Spinal cord (tissue), 10 donors: ENCODE data around the gene GTF2F2. TPM values are rescaled to one million over a fixed set of nuclear protein-coding genes. Genes with fewer than 3 reads are reported as not detected.
A peak's percentile ranks its signal among the peaks of the same experiment; 100 is the strongest.

Experiments
- DNase-seq, 6 donors: peaks; one replicate each; pipeline versions ENCODE4 v3.0.0 to v3.0.0-alpha.2; 2013 to 2015; ENCODE audit warnings: low spot score in 6 of 6, low read depth in 4 of 6
- H3K27ac ChIP-seq: one replicate; pipeline ENCODE4 v1.5.1; 2013; ENCODE audit warnings: low read depth, low read length, control low read depth
- H3K27me3 ChIP-seq: one replicate; pipeline ENCODE4 v1.6.1; 2013; ENCODE audit warnings: low read length; ENCODE audit not compliant: control insufficient read depth, insufficient read depth
- H3K36me3 ChIP-seq: one replicate; pipeline ENCODE4 v1.6.1; 2013; ENCODE audit warnings: low read length; ENCODE audit not compliant: control insufficient read depth, insufficient read depth
- H3K4me1 ChIP-seq: one replicate; pipeline ENCODE4 v1.6.1; 2013; ENCODE audit warnings: low read length; ENCODE audit not compliant: control insufficient read depth, insufficient read depth
- H3K4me3 ChIP-seq: one replicate; pipeline ENCODE4 v1.5.1; 2013; ENCODE audit warnings: low read depth, low read length, control low read depth
- H3K9me3 ChIP-seq: one replicate; pipeline ENCODE4 v1.6.1; 2013; ENCODE audit warnings: low read length; ENCODE audit not compliant: control insufficient read depth, insufficient read depth
- WGBS: methylation state at CpG from one replicate; pipeline ENCODE4 v1.1.5; 2013; ENCODE audit warnings: missing lambda C conversion rate; ENCODE audit not compliant: insufficient coverage; 5-methylcytosine and 5-hydroxymethylcytosine counted together
- polyA plus RNA-seq, 2 donors: library from polyadenylated mRNA; unstranded; fragments of 120-200 nt; gene quantifications; one replicate each; pipeline ENCODE4 v1.2.1, GENCODE V29; 2013; ENCODE audit not compliant: insufficient read length in 2 of 2
- total RNA-seq, 2 donors: library from RNA; depleted of rRNA in 1 of 2; stranded (reverse); fragments of 120-200 nt in 1 of 2; fragments of >200 nt in 1 of 2; gene quantifications; one replicate each; pipeline versions ENCODE4 v1.2.3 to v1.2.4, GENCODE V29; 2013 to 2014
- donor health status: healthy.

Gene GTF2F2
- total and polyA plus RNA-seq, 4 donors = 24.7 to 34.1 (median 28.7) TPM

DNA sequence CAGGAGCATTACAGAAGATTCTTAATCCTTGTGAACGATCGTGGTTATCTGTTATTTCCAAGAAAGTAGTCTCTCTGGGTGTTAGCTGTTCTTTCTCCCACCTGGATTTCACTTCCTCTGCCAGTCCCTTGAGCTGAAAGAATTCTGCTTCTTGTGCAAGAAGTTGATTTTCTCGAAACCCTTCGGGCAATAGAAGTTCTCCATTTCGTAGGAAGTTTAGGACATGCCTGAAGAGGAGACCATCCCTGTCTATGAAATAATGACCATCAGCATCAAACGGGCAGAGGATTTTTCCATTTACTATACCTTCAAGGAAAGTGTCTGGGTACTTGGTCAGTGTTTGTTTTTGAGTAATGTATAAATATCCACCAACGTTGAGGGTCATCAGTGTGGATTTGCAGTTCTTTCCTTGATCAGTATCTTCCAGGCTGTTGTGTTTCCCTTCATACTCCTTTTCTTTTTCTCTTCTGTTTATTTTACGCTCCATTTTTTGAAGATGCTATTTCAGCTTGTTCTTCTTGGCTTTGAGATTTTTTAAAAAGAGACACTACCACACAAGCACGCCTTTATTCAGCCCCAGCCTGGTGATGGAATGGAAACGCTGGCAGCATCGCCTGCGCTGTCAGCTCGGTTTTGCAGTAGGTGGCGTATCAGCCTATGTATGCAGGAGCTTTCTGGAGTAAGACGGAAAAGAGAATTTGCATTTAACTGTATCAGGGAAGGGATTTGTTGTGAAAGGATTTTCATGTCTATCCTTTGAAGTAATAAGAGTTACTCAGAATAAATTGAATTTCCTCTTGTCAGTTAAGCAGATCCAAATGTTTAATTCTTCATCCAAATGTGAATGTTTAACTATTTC, 74.0 kb downstream of the GTF2F2 start:
- 15% methylated on average over 5 of the region's 15 CpGs for WGBS
- H3K27me3 ChIP-seq = no peaks in the 10 kb centered on the region
- DNase-seq = peak in 5 of 6 donors; percentile 40 to 92 (median 56)
- no peaks in the 10 kb centered on the region for H3K4me1 ChIP-seq
- H3K4me3 ChIP-seq = no peak overlapping the region
- no peaks in the 10 kb centered on the region for H3K9me3 ChIP-seq
- no peaks in the 10 kb centered on the region for H3K36me3 ChIP-seq
- H3K27ac ChIP-seq = no peak overlapping the region

DNA sequence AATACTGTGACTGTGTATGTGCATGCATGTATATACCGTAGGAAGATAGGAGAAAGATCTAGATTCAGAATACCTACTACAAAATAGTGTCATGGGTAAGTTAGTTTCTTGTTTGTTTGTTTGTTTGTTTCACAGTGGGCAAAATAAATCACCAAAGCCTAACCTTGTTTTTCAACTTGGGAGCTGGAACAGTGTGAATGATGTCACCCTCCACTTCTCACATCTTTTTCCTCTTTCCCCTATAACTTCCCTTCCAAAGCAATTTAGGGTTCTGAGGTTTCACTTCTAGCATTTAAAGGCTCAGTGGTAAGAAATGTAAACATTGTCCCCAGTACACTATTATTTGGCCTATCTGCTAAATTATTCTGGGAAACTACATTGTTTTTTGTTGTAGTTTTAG, 75.1 kb downstream of the GTF2F2 start:
- H3K4me3 ChIP-seq = no peak overlapping the region

DNA sequence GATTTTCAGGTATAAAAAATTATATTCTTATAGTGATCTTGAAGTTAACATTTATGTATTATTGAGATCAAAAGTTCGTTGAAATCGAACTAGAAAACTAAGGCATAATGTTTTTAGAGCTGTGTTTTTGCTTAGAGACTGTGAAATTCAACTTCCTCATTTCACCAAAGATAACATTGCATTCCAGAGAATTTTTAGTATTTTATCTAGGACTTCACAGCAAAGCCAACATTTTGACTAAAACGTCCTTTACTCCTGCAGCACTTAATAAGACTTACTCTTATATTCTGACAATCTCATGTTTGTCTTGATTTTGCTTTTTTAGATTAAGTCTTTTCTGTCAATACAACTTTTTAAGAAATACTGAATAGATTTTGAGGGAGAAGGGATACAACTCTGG, 75.8 kb downstream of the GTF2F2 start:
- Histone ChIP-seq H3K36me3 (no peaks in the 10 kb centered on the region), H3K9me3 (no peaks in the 10 kb centered on the region), H3K4me3 (no peak overlapping the region), H3K27ac (no peak overlapping the region), H3K27me3 (no peaks in the 10 kb centered on the region), H3K4me1 (no peaks in the 10 kb centered on the region)
- WGBS = no CpG with 5 or more reads among the region's 3 CpGs
- DNase-seq = no peak

More for the DNA sequence above, 75.1 kb downstream of the GTF2F2 start:
- H3K27ac ChIP-seq = no peak overlapping the region
- no peaks in the 10 kb centered on the region for H3K27me3 ChIP-seq
- no peaks in the 10 kb centered on the region for H3K36me3 ChIP-seq
- H3K4me1 ChIP-seq = no peaks in the 10 kb centered on the region
- H3K9me3 ChIP-seq = no peaks in the 10 kb centered on the region
- DNase-seq = no peak
- no CpG with 5 or more reads among the region's 1 CpG for WGBS

DNA sequence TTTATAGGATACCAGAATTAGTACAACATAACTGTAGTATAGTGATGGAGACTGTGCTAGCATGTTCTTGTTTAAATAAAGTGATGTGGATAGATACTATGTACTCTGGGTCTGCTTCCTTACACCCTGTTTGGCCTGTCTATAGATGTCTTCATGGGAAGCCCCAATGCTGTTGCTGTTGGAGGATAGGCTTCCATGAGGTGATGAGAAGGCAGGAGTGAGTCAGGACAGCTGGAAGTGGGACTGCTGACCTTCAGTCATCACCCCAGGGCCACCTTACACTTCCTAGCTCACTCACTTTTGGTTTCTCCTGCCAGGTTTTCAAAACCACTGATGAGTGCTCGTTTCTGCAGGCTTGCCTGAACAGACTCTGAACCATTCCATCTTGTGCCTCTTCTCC, 76.3 kb downstream of the GTF2F2 start:
- Histone ChIP-seq H3K27ac (no peak overlapping the region), H3K4me1 (no peaks in the 10 kb centered on the region), H3K36me3 (no peaks in the 10 kb centered on the region), H3K4me3 (no peak overlapping the region), H3K27me3 (no peaks in the 10 kb centered on the region), H3K9me3 (no peaks in the 10 kb centered on the region)
- no peak for DNase-seq
- 63% methylated on average over 1 of the region's 1 CpG for WGBS

DNA sequence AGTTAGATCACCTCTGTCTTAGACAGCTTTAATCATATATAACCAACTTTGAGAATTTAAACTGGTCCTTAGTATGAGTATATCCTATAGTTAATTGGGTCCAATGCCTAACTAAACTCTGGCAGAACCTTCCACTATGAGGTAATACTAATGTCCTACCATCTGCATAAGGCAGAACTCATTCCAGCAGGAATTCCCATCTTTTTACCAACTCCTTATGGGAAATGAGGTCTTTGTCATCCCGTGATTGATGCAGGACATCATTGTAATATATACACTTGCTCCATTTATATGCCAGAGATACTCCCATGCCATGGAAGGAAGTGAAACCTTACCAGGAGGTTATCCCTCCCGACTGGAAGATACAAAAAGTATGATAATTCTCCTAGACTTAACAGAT, 77.7 kb downstream of the GTF2F2 start:
- no CpG with 5 or more reads among the region's 2 CpGs for WGBS
- no peaks in the 10 kb centered on the region for H3K9me3 ChIP-seq
- H3K36me3 ChIP-seq = no peaks in the 10 kb centered on the region
- no peak overlapping the region for H3K27ac ChIP-seq
- no peaks in the 10 kb centered on the region for H3K27me3 ChIP-seq
- no peak overlapping the region for H3K4me3 ChIP-seq
- DNase-seq = no peak
- H3K4me1 ChIP-seq = no peaks in the 10 kb centered on the region

DNA sequence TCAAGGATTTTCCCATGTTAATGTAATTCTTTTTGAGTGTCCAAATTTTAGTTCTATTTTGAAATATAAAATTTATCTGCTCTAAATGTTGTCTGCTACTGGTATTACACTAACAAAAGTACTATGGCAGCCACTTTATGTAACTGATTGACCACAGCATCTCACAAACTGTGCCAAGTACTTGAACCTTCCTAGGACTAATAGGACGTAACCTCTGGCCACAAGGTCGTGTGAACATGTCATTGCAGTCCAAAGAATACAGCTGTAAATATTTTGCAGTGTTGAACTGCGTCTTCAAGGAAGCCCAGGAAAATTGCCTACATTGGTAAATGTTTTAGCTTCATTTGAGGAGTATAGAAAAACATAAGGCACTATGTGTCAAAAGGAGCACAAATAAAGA, 78.6 kb downstream of the GTF2F2 start:
- H3K9me3 ChIP-seq = no peaks in the 10 kb centered on the region
- no peaks in the 10 kb centered on the region for H3K4me1 ChIP-seq
- no peak overlapping the region for H3K4me3 ChIP-seq
- H3K27ac ChIP-seq = no peak overlapping the region
- DNase-seq = no peak
- H3K27me3 ChIP-seq = no peaks in the 10 kb centered on the region
- no peaks in the 10 kb centered on the region for H3K36me3 ChIP-seq
- 76% methylated on average over 2 of the region's 3 CpGs for WGBS

DNA sequence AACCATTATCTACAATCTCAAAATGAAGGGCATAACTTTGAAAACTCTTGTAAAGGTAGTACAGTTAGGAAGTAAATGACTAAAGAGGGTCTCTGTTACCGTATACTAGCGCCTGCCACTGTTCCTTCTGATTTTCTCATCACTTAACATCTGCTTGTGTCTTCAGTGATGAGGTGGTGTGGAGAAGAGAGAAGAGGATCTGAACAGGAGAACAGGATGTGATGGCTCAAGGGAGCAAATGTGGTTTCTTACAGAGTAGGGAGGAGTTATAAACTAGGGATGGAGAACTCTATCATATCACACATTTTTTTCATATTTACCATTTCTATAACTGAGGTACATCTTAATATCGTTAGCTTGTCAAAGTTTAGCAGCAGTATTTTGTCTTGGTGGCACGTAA, 79.4 kb downstream of the GTF2F2 start:
- Histone ChIP-seq H3K9me3 (no peaks in the 10 kb centered on the region), H3K4me1 (no peaks in the 10 kb centered on the region), H3K27me3 (no peaks in the 10 kb centered on the region), H3K36me3 (no peaks in the 10 kb centered on the region), H3K4me3 (no peak overlapping the region), H3K27ac (no peak overlapping the region)
- WGBS = no CpG with 5 or more reads among the region's 4 CpGs
- no peak for DNase-seq

DNA sequence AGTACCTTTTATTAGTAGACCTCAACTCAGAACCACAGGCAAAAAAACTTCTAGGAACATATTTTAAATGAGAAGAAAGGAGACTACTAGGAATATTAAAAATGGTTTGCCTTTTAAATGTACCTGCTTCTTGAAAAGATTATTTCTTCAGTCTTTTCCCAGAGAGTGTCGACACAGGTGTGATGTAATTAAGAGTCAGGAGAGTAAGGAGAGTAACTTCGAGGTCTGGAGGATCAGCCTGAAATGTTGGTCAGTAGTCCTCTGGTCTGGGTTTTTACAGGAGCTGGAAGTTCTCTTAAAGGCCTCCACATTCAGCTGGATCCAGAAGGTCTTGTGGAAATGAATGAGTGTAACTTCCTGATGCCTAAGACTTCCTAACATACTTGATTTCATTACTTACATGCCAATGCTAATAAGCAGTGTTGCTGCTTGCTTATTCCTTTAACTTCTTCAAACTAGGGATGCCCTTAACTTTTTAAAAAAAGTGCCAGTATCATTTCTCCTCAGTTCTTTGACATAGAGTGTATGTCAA, 80.5 kb downstream of the GTF2F2 start, which contains the start of gene KCTD4:
KCTD4 (minus strand) TSS at position 345 of the 532 bp plus-strand sequence. CDS start 6,478 bp downstream, outside the sequence.
- no peaks in the 10 kb centered on the region for H3K9me3 ChIP-seq
- H3K36me3 ChIP-seq = no peaks in the 10 kb centered on the region
- no peak within 1 kb of the TSS for H3K27ac ChIP-seq
- no peak within 1 kb of the TSS for H3K4me3 ChIP-seq
- DNase-seq = no peak
- no peaks in the 10 kb centered on the region for H3K4me1 ChIP-seq
- H3K27me3 ChIP-seq = no peaks in the 10 kb centered on the region
- 90% methylated on average over 2 of the region's 2 CpGs for WGBS

DNA sequence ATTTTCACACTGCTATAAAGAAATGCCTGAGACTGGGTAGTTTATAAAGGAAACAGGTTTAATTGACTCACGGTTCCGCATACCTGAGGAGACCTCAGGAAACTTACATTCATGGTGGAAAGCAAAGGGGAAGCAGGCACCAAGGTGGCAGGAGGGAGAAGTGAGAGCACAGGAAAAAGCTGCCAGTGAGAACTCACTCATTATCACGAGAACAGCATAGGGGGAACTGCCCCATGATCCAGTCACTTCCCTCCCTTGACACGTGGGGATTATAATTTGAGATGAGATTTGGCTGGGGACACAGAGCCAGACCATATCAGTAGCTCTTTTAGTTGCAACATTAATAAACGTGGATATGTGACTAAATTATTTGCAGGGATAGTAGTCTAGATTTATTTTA, 84.8 kb downstream of the GTF2F2 start:
- Histone ChIP-seq H3K9me3 (no peaks in the 10 kb centered on the region), H3K27ac (no peak overlapping the region), H3K36me3 (no peaks in the 10 kb centered on the region), H3K4me3 (no peak overlapping the region), H3K27me3 (no peaks in the 10 kb centered on the region), H3K4me1 (peaks cover 3% of the 10 kb centered on the region)
- no peak for DNase-seq
- 94% methylated on average over 2 of the region's 5 CpGs for WGBS

DNA sequence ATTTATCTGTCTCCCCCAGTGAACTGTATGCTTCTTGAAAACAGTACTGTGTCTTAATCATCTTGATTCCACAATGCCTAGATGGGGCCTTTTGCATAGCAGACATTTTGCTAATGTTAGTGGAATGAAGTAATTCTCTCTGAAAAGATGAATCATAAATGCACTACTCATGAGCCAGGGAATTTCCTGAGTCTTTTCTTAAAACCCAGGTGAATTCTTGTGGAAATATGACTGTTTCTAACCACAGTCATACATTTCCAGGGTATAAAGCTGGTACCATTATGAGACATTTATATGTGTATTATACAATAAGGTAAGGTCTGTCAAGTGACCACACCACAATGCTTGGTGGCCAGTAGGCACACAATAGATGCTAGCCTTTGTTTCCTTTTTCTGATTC, 86.0 kb downstream of the GTF2F2 start:
- peak in 1 of 6 donors; percentile 27 for DNase-seq
- Histone ChIP-seq H3K9me3 (no peaks in the 10 kb centered on the region), H3K27ac (no peak overlapping the region), H3K4me1 (peaks cover 3% of the 10 kb centered on the region), H3K27me3 (no peaks in the 10 kb centered on the region), H3K4me3 (no peak overlapping the region), H3K36me3 (no peaks in the 10 kb centered on the region)
